NCI-H2029 (cell line): ENCODE data around the gene PIK3C3.
"Not testable (repeated sequence)": the region's sequence is repeated elsewhere in the genome, so short reads cannot be mapped to it uniquely, and the experiment has no call there.

Experiments
- DNase-seq: peaks from one replicate; lab custom pipeline; 2025; lab: John Stamatoyannopoulos, UW

PIK3C3 gene

GRCh38 chr18:41965634-41966255, 10.7 kb downstream of the PIK3C3 start:
- no peak for DNase-seq

GRCh38 chr18:41966943-41967342, 11.9 kb downstream of the PIK3C3 start:
- DNase-seq = no peak

- no peak for DNase-seq
These were observed 12.6 kb downstream of the PIK3C3 start for GRCh38 chr18:41967680-41968079.

- DNase-seq = no peak
These were observed 14.8 kb downstream of the PIK3C3 start for GRCh38 chr18:41969881-41970280.

- no peak for DNase-seq
These were observed 17.3 kb downstream of the PIK3C3 start for GRCh38 chr18:41972067-41972925.

- no peak for DNase-seq
These were observed 18.9 kb downstream of the PIK3C3 start for GRCh38 chr18:41973983-41974382.

- DNase-seq = no peak
These were observed 19.8 kb downstream of the PIK3C3 start for GRCh38 chr18:41974796-41975201.

GRCh38 chr18:41975284-41975683, 20.2 kb downstream of the PIK3C3 start:
- DNase-seq = no peak

- no peak for DNase-seq
These were observed 22.2 kb downstream of the PIK3C3 start for GRCh38 chr18:41977233-41977632.

- DNase-seq = no peak
These were observed 28.1 kb downstream of the PIK3C3 start for GRCh38 chr18:41982942-41983660.

GRCh38 chr18:41985914-41986313, 30.9 kb downstream of the PIK3C3 start:
- no peak for DNase-seq

GRCh38 chr18:41989508-41989907, 34.5 kb downstream of the PIK3C3 start:
- DNase-seq = no peak

- no peak for DNase-seq
These were observed 37.0 kb downstream of the PIK3C3 start for GRCh38 chr18:41992066-41992465.

GRCh38 chr18:41992703-41993102, 37.7 kb downstream of the PIK3C3 start:
- no peak for DNase-seq

GRCh38 chr18:41993151-41993550, 38.1 kb downstream of the PIK3C3 start:
- no peak for DNase-seq

- no peak for DNase-seq
These were observed 41.0 kb downstream of the PIK3C3 start for GRCh38 chr18:41996020-41996419.

GRCh38 chr18:41999751-42000150, 44.7 kb downstream of the PIK3C3 start:
- DNase-seq = no peak

- no peak for DNase-seq
These were observed 46.8 kb downstream of the PIK3C3 start for GRCh38 chr18:42001801-42002200.

GRCh38 chr18:42004653-42005052, 49.6 kb downstream of the PIK3C3 start:
- no peak for DNase-seq

GRCh38 chr18:42005782-42006181, 50.7 kb downstream of the PIK3C3 start:
- no peak for DNase-seq

GRCh38 chr18:42009457-42009856, 54.4 kb downstream of the PIK3C3 start:
- DNase-seq = not testable (repeated sequence)

GRCh38 chr18:42011053-42011452, 56.0 kb downstream of the PIK3C3 start:
- no peak for DNase-seq

GRCh38 chr18:42018831-42019230, 63.8 kb downstream of the PIK3C3 start:
- no peak for DNase-seq
